ENCODE data around the gene LSG1. TPM values are rescaled to one million over a fixed set of nuclear protein-coding genes. Genes with fewer than 3 reads are reported as not detected.

LSG1 gene
- total and polyA plus RNA-seq, 8 donors = 11.3 to 47.1 (median 13.8) TPM

DNA sequence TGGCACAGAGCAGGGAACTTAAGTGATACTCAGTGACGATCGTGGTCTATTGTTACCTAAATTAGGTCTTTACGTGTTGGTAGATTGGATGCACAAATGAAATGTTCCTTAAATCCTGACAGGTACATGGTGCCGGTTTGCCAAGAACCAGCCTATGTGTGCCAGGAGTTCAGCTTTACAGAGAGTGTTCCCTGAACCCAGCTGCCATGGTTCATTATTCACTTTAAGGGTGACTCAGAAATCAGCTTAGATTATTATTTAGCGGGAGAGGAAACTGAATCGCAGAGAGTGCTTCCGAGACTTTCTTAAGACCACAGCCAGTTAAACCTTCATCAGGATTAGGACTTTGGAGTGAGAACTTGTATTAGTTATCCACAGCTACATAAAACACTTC, 35.2 kb upstream of the LSG1 start:
- no peak for ATAC-seq
- no peaks in the 10 kb centered on the region for H3K9me3 ChIP-seq
- no peaks in the 10 kb centered on the region for H3K27me3 ChIP-seq
- no peaks in the 10 kb centered on the region for H3K4me1 ChIP-seq
- H3K27ac ChIP-seq = no peak overlapping the region
- no peak overlapping the region for H3K4me3 ChIP-seq
- intact Hi-C loops (cut with DNase I) = no loop called here
- FAIRE-seq = no peak
- 79 to 84% methylated on average over 7 of the region's 7 CpGs for WGBS, 2 donors
- no peak for TF ChIP-seq CTCF (IDR thresholded peaks at IDR 0.05)
- no peak for DNase-seq
- H3K36me3 ChIP-seq = no peaks in the 10 kb centered on the region

DNA sequence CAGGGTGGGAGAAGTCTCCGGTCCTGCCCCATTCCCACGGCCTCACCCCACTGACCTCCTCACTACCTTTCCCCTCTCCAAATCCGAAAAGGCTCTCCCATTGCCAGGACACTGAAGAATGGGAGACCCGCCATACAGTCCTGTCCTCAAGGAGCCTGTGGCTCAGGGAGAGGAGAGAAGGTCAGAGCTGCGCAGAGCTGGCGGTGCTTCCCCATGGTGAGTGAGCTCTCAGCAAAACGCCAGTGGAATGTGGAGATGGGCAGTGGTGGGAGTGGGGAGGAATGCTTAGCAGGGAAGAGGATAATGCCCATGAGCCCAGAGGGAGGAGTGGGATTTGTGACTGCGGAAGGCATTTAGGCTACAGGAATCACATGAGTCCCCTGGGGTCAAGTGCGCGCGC, 33.8 kb upstream of the LSG1 start:
- intact Hi-C loops (cut with DNase I) = no loop called here
- no peak for DNase-seq
- Histone ChIP-seq H3K4me1 (no peaks in the 10 kb centered on the region), H3K36me3 (no peaks in the 10 kb centered on the region), H3K9me3 (no peaks in the 10 kb centered on the region), H3K27me3 (no peaks in the 10 kb centered on the region), H3K4me3 (no peak overlapping the region), H3K27ac (no peak overlapping the region)
- no peak for ATAC-seq
- no peak for FAIRE-seq
- no peak for TF ChIP-seq CTCF (IDR thresholded peaks at IDR 0.05)
- WGBS, 2 donors = 69 to 85% methylated on average over 11 of the region's 11 CpGs

GRCh38 chr3:194705227-194705626, 33.2 kb upstream of the LSG1 start:
- no peaks in the 10 kb centered on the region for H3K4me1 ChIP-seq
- WGBS, 2 donors = 76 to 77% methylated on average over 8 of the region's 8 CpGs
- no peaks in the 10 kb centered on the region for H3K36me3 ChIP-seq
- no peaks in the 10 kb centered on the region for H3K27me3 ChIP-seq
- intact Hi-C loops (cut with DNase I) = no loop called here
- no peaks in the 10 kb centered on the region for H3K9me3 ChIP-seq
- no peak overlapping the region for H3K4me3 ChIP-seq
- DNase-seq (no peak), FAIRE-seq (no peak), ATAC-seq (no peak)
- no peak for TF ChIP-seq CTCF (IDR thresholded peaks at IDR 0.05)
- no peak overlapping the region for H3K27ac ChIP-seq

- no peaks in the 10 kb centered on the region for H3K9me3 ChIP-seq
- no peaks in the 10 kb centered on the region for H3K36me3 ChIP-seq
- no peak overlapping the region for H3K27ac ChIP-seq
- WGBS, 2 donors = 85 to 88% methylated on average over 9 of the region's 9 CpGs
- H3K27me3 ChIP-seq = no peaks in the 10 kb centered on the region
- no peaks in the 10 kb centered on the region for H3K4me1 ChIP-seq
- FAIRE-seq (no peak), DNase-seq (no peak), ATAC-seq (no peak)
- TF ChIP-seq CTCF (IDR thresholded peaks at IDR 0.05) = no peak
- H3K4me3 ChIP-seq = no peak overlapping the region
- intact Hi-C loops (cut with DNase I) = no loop called here
Observed at GRCh38 chr3:194702545-194702944, 30.6 kb upstream of the LSG1 start.

- FAIRE-seq = no peak
- intact Hi-C loops (cut with DNase I) = no loop called here
- no peak overlapping the region for H3K27ac ChIP-seq
- 53% methylated on average over 6 of the region's 6 CpGs for WGBS, 2 donors
- H3K36me3 ChIP-seq = no peaks in the 10 kb centered on the region
- DNase-seq = no peak
- no peak for TF ChIP-seq CTCF (IDR thresholded peaks at IDR 0.05)
- H3K27me3 ChIP-seq = no peaks in the 10 kb centered on the region
- H3K9me3 ChIP-seq = no peaks in the 10 kb centered on the region
- no peaks in the 10 kb centered on the region for H3K4me1 ChIP-seq
- no peak overlapping the region for H3K4me3 ChIP-seq
- no peak for ATAC-seq
Observed at GRCh38 chr3:194696702-194697101, 24.7 kb upstream of the LSG1 start.

Measured in pancreas (tissue), 10 donors.